Choroid plexus epithelial cell (primary cell): ENCODE results near the gene ABHD17A.

ENCODE experiments used
- DNase-seq: peaks from one replicate; pipeline ENCODE4 v3.0.0-alpha.2; 2010; ENCODE audit warnings: low read depth
- H3K4me3 ChIP-seq: 2 replicates; pipeline ENCODE4 v1.5.1; 2011; ENCODE audit warnings: low read depth, mild to moderate bottlenecking, control low read depth, low read length, moderate library complexity
- CTCF ChIP-seq: conservative IDR thresholded peaks from 2 replicates; pipeline ENCODE4 v1.5.1; 2011; ENCODE audit warnings: low read depth, mild to moderate bottlenecking, control low read depth, inconsistent platforms, low read length, moderate library complexity

Gene ABHD17A

GRCh38 chr19:1832046-1832663, 53.1 kb downstream of the ABHD17A start:
- no peak overlapping the region for H3K4me3 ChIP-seq
- DNase-seq, result no peak
- TF ChIP-seq CTCF, result no peak

- H3K4me3 ChIP-seq, result no peak overlapping the region
- no peak for DNase-seq
- no peak for TF ChIP-seq CTCF
Observed at GRCh38 chr19:1830978-1831377, 54.3 kb downstream of the ABHD17A start.

GRCh38 chr19:1830568-1830967, 54.7 kb downstream of the ABHD17A start:
- H3K4me3 ChIP-seq, result no peak overlapping the region
- no peak for DNase-seq
- TF ChIP-seq CTCF, result no peak

GRCh38 chr19:1829958-1830357, 55.3 kb downstream of the ABHD17A start:
- H3K4me3 ChIP-seq, result no peak overlapping the region
- DNase-seq, result no peak
- TF ChIP-seq CTCF, result no peak

GRCh38 chr19:1828279-1829238, 56.7 kb downstream of the ABHD17A start:
- no peak overlapping the region for H3K4me3 ChIP-seq
- TF ChIP-seq CTCF, result no peak
- DNase-seq, result no peak

- no peak overlapping the region for H3K4me3 ChIP-seq
- TF ChIP-seq CTCF, result no peak
- DNase-seq, result no peak
Observed at GRCh38 chr19:1827566-1828278, 57.6 kb downstream of the ABHD17A start.
